Lower lobe of right lung (tissue), 2 donors: ENCODE measurements around the gene PRUNE2. TPM values are rescaled to one million over a fixed set of nuclear protein-coding genes. Genes with fewer than 3 reads are reported as not detected.
A peak's percentile ranks its signal among the peaks of the same experiment; 100 is the strongest.

Source experiments
- ATAC-seq, 2 donors: fragments of 200-7000 bp; cut with Tn5 transposase; one replicate each; pipeline ENCODE4 v1.9.1; 2020 to 2022; ENCODE audit warnings: mild to moderate bottlenecking in 2 of 2, moderate library complexity in 2 of 2
- DNase-seq: peaks from one replicate; pipeline ENCODE4 v3.0.0-alpha.2; 2020
- H3K27ac ChIP-seq: fragments of 200-600 bp; one replicate; pipeline ENCODE4 v1.8.0; 2022
- H3K27me3 ChIP-seq: fragments of 200-600 bp; one replicate; pipeline ENCODE4 v1.8.0; 2022; ENCODE audit warnings: low read depth
- H3K36me3 ChIP-seq: fragments of 200-600 bp; one replicate; pipeline ENCODE4 v1.8.0; 2022; ENCODE audit warnings: mild to moderate bottlenecking
- H3K4me1 ChIP-seq: fragments of 200-600 bp; one replicate; pipeline ENCODE4 v1.8.0; 2022
- H3K4me3 ChIP-seq: fragments of 200-600 bp; one replicate; pipeline ENCODE4 v1.8.0; 2022; ENCODE audit warnings: mild to moderate bottlenecking
- H3K9me3 ChIP-seq: fragments of 200-600 bp; one replicate; pipeline ENCODE4 v1.8.0; 2022
- intact Hi-C: fragments of 100-400 bp; cut with DNase I; formaldehyde crosslinking; loops from one replicate; pipeline ENCODE4 v1.11.0; 2022
- total RNA-seq: library from RNA; stranded (reverse); fragmentation: NEBNext Ultra II Directional; extraction: Animal tissue kit (Norgen Biotek cat#: 25700); gene quantifications from one replicate; pipeline ENCODE4 v1.2.1, GENCODE V29; 2021
- TF ChIP-seq, protein P1 (sequence below): fragments of 200-600 bp; IDR thresholded peaks from one replicate; pipeline ENCODE4 v1.8.0; 2022; ENCODE audit warnings: antibody characterized with exemption, mild to moderate bottlenecking
- donor health status: DM: no; HTN: yes; CAD: no; lungs with severe emphysema.

Gene PRUNE2
- total RNA-seq, 1 donor from 2014 or later = 13.6 TPM

DNA sequence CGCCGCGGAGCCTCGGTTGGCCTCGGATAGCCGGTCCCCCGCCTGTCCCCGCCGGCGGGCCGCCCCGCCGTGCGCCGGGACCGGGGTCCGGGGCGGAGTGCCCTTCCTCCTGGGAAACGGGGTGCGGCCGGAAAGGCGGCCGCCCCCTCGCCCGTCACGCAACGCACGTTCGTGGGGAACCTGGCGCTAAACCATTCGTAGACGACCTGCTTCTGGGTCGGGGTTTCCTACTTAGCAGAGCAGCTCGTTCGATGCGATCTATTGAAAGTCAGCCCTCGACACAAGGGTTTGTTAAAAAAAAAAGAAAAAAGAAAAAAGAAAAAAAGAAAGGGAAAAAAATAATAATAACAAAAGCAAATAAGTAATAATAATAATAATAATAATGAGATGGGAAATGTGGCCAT is 334.2 kb downstream of the PRUNE2 start:
- peak overlapping the region; percentile 71 for H3K27ac ChIP-seq
- H3K36me3 ChIP-seq = no peaks in the 10 kb centered on the region
- ATAC-seq (peak in 1 of 2 donors; percentile 24), DNase-seq (peak; percentile 45)
- no peaks in the 10 kb centered on the region for H3K9me3 ChIP-seq
- intact Hi-C loops = loop anchor here (10.0 kb wide), 1 partner anchor 57 kb away; no protein-coding TSS in a partner anchor
- TF ChIP-seq, protein P1, sequence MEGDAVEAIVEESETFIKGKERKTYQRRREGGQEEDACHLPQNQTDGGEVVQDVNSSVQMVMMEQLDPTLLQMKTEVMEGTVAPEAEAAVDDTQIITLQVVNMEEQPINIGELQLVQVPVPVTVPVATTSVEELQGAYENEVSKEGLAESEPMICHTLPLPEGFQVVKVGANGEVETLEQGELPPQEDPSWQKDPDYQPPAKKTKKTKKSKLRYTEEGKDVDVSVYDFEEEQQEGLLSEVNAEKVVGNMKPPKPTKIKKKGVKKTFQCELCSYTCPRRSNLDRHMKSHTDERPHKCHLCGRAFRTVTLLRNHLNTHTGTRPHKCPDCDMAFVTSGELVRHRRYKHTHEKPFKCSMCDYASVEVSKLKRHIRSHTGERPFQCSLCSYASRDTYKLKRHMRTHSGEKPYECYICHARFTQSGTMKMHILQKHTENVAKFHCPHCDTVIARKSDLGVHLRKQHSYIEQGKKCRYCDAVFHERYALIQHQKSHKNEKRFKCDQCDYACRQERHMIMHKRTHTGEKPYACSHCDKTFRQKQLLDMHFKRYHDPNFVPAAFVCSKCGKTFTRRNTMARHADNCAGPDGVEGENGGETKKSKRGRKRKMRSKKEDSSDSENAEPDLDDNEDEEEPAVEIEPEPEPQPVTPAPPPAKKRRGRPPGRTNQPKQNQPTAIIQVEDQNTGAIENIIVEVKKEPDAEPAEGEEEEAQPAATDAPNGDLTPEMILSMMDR = no peak
- H3K4me1 ChIP-seq = peaks cover 14% of the 10 kb centered on the region
- no peaks in the 10 kb centered on the region for H3K27me3 ChIP-seq
- peak overlapping the region; percentile 48 for H3K4me3 ChIP-seq

DNA sequence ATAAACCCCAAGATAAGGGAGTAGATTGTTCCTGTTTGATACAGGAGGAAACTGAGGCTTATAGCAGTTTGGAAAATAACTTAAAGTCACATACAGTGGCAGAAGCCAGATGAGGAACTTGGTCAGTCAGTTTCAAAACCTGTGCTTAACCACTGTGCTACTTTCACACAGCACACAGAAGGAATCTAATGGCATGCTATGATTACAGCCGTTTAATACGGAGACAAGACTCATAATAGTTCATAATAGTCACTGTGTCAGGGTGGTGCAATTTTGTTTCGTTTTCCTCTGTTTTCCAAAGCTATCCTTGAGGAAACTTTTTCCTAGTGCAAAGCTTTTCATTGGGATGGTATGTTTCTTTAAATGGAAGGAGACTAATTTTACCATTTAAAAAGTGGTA is 334.6 kb downstream of the PRUNE2 start:
- intact Hi-C loops = loop anchor here (10.0 kb wide), 1 partner anchor 56 kb away; no protein-coding TSS in a partner anchor
- DNase-seq = no peak
- ATAC-seq = peak; percentile 70 to 73
- H3K27ac ChIP-seq = peak overlapping the region; percentile 71
- H3K4me3 ChIP-seq = peak overlapping the region; percentile 48
- H3K27me3 ChIP-seq = no peaks in the 10 kb centered on the region
- peaks cover 14% of the 10 kb centered on the region for H3K4me1 ChIP-seq
- TF ChIP-seq, protein P1 = no peak
- no peaks in the 10 kb centered on the region for H3K36me3 ChIP-seq
- no peaks in the 10 kb centered on the region for H3K9me3 ChIP-seq

DNA sequence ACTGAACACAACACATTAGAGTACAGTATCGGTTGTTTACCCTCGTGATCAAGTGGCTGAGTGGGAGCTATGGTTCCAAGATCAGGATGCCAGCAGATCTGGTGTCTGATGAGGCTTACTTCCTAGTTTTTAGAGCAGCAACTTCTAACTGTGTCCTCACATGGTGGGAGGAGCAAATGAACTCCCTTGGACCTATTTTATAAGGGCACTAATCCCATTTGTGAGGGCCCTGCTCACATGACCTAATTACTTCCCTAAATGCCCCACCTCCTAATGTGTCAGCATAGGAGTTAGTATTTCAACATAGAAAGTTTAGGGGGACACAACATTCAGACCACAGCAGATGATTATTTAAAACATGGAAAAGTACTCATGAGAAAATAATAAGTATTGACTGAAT is 335.1 kb downstream of the PRUNE2 start:
- H3K27ac ChIP-seq = no peak overlapping the region
- ATAC-seq = no peak
- no peaks in the 10 kb centered on the region for H3K36me3 ChIP-seq
- intact Hi-C loops = loop anchor here (10.0 kb wide), 1 partner anchor 56 kb away; no protein-coding TSS in a partner anchor
- H3K9me3 ChIP-seq = no peaks in the 10 kb centered on the region
- peaks cover 10% of the 10 kb centered on the region for H3K4me1 ChIP-seq
- no peak overlapping the region for H3K4me3 ChIP-seq
- TF ChIP-seq, protein P1 = no peak
- no peak for DNase-seq
- no peaks in the 10 kb centered on the region for H3K27me3 ChIP-seq

DNA sequence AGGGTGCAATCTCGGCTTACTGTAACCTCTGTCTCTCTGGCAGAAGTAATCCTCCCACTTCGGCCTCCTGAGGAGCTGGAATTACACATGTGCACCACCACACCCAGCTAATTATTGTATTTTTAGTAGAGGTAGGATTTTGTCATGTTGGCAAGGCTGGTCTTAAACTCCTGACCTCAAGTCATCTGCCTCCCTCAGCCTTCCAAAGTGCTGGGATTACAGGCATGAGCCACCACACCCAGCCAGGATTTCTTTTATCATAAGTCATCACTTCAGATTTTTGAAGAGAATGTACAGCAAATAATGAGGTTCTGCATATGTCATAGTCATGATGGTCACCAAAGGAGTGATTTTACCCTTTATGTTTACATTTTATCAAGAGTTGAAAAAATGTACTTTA is 338.8 kb downstream of the PRUNE2 start:
- Histone ChIP-seq H3K27me3 (no peaks in the 10 kb centered on the region), H3K4me3 (no peak overlapping the region), H3K4me1 (no peaks in the 10 kb centered on the region), H3K36me3 (no peaks in the 10 kb centered on the region), H3K27ac (no peak overlapping the region), H3K9me3 (no peaks in the 10 kb centered on the region)
- intact Hi-C loops = no loop called here
- no peak for ATAC-seq
- no peak for DNase-seq
- TF ChIP-seq, protein P1 = no peak

DNA sequence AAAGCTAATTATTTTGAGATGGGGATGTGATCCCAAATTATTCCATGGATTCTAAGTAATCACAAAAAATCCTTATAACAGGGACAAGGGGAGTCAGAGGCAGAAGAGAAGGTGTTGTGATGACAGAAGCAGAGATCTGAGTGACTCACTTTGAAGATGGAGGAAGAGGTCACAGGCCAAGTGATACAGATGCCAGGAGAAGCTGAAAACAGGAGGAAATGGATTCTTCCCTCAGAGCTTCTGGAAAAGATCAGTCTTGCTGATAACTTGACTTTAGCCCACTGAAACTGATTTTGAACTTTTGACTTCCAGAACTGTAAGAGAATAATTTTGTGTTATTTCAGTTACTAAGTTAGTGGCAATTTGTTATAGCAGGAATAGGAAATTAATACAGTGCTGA is 341.6 kb downstream of the PRUNE2 start:
- H3K9me3 ChIP-seq = no peaks in the 10 kb centered on the region
- H3K36me3 ChIP-seq = no peaks in the 10 kb centered on the region
- no peak overlapping the region for H3K4me3 ChIP-seq
- no peaks in the 10 kb centered on the region for H3K27me3 ChIP-seq
- ATAC-seq (no peak), DNase-seq (no peak)
- peaks cover 6% of the 10 kb centered on the region for H3K4me1 ChIP-seq
- intact Hi-C loops = no loop called here
- no peak overlapping the region for H3K27ac ChIP-seq
- TF ChIP-seq, protein P1 = no peak
